Kidney epithelial cell (primary cell): ENCODE results near the gene UVRAG. TPM values are rescaled to one million over a fixed set of nuclear protein-coding genes. Genes with fewer than 3 reads are reported as not detected.

ENCODE experiments used
- DNase-seq: peaks from one replicate; pipeline ENCODE4 v3.0.0-alpha.2; 2010; ENCODE audit warnings: low read depth
- H3K27me3 ChIP-seq: 2 replicates; pipeline ENCODE4 v1.6.0; 2011; ENCODE audit warnings: low read length; ENCODE audit not compliant: control insufficient read depth, insufficient read depth
- H3K36me3 ChIP-seq: 2 replicates; pipeline ENCODE4 v1.5.1; 2011; ENCODE audit warnings: low read length; ENCODE audit not compliant: control insufficient read depth, insufficient read depth
- H3K4me3 ChIP-seq: 2 replicates; pipeline ENCODE4 v1.5.1; 2011; ENCODE audit warnings: low read depth, mild to moderate bottlenecking, control low read depth, low read length
- CTCF ChIP-seq: IDR thresholded peaks from 2 replicates; pipeline ENCODE4 v1.5.1; 2011; ENCODE audit warnings: mild to moderate bottlenecking, moderate library complexity, low read length, control low read depth, inconsistent platforms; ENCODE audit not compliant: insufficient read depth, poor library complexity, severe bottlenecking
- total RNA-seq: library from RNA; depleted of rRNA; stranded (reverse); fragments of >200 nt; gene quantifications from 2 replicates; pipeline ENCODE4 v1.2.3, GENCODE V29; 2015

Gene UVRAG
- total RNA-seq, 1 donor from 2014 or later, result 16.2 TPM

- DNase-seq, result no peak
- Histone ChIP-seq H3K4me3 (no peak overlapping the region), H3K36me3 (no peaks in the 10 kb centered on the region)
These were observed 17.2 kb upstream of the UVRAG start for GRCh38 chr11:75797792-75798191.

GRCh38 chr11:75800136-75800675 is 14.8 kb upstream of the UVRAG start:
- H3K4me3 ChIP-seq, result no peak overlapping the region
- H3K27me3 ChIP-seq, result no peaks in the 10 kb centered on the region
- no peak for TF ChIP-seq CTCF
- H3K36me3 ChIP-seq, result no peaks in the 10 kb centered on the region
- DNase-seq, result no peak

More at GRCh38 chr11:75797792-75798191, 17.2 kb upstream of the UVRAG start:
- no peak for TF ChIP-seq CTCF
- no peaks in the 10 kb centered on the region for H3K27me3 ChIP-seq

DNA sequence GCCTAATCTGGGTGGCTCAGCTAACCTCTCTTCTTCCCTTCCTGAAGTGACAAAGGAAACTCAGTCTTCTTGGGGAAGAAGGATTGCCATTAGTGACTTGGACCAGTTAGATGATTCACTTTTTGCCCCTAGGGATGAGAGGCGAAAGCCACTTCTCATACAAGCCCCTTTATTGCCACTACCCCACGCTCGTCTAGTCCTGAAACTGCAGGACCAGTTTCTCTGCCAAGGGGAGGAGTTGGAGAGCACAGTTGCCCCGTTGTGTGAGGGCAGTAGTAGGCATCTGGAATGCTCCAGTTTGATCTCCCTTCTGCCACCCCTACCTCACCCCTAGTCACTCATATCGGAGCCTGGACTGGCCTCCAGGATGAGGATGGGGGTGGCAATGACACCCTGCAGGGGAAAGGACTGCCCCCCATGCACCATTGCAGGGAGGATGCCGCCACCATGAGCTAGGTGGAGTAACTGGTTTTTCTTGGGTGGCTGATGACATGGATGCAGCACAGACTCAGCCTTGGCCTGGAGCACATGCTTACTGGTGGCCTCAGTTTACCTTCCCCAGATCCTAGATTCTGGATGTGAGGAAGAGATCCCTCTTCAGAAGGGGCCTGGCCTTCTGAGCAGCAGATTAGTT is 14.2 kb upstream of the UVRAG start:
- no peak for TF ChIP-seq CTCF
- H3K36me3 ChIP-seq, result no peaks in the 10 kb centered on the region
- no peaks in the 10 kb centered on the region for H3K27me3 ChIP-seq
- H3K4me3 ChIP-seq, result no peak overlapping the region
- no peak for DNase-seq

- no peak for DNase-seq
- no peak for TF ChIP-seq CTCF
- no peak overlapping the region for H3K4me3 ChIP-seq
- no peaks in the 10 kb centered on the region for H3K27me3 ChIP-seq
- H3K36me3 ChIP-seq, result no peaks in the 10 kb centered on the region
These were observed 13.5 kb upstream of the UVRAG start for GRCh38 chr11:75801362-75802020.

- Histone ChIP-seq H3K27me3 (no peaks in the 10 kb centered on the region), H3K4me3 (no peak overlapping the region), H3K36me3 (no peaks in the 10 kb centered on the region)
- no peak for DNase-seq
- no peak for TF ChIP-seq CTCF
These were observed 12.7 kb upstream of the UVRAG start for GRCh38 chr11:75802021-75802912.
